Osteocyte (in vitro differentiated cells): Measurements from ENCODE around the gene CCM2. TPM values are rescaled to one million over a fixed set of nuclear protein-coding genes. Genes with fewer than 3 reads are reported as not detected.

Experiments
- DNase-seq: peaks from one replicate; pipeline ENCODE4 v3.0.0; 2021; ENCODE audit warnings: mixed read lengths; ENCODE audit not compliant: unreplicated experiment; ENCODE audit errors: extremely low spot score
- H3K27ac Mint-ChIP-seq: one replicate; pipeline ENCODE4 v1.8.0; 2021; ENCODE audit warnings: mild to moderate bottlenecking, mixed read lengths; ENCODE audit not compliant: unreplicated experiment
- H3K27me3 Mint-ChIP-seq: one replicate; pipeline ENCODE4 v1.8.0; 2021; ENCODE audit warnings: mixed read lengths; ENCODE audit not compliant: unreplicated experiment
- H3K36me3 Mint-ChIP-seq: one replicate; pipeline ENCODE4 v1.8.0; 2021; ENCODE audit warnings: mixed read lengths; ENCODE audit not compliant: unreplicated experiment
- H3K4me1 Mint-ChIP-seq: one replicate; pipeline ENCODE4 v1.8.0; 2021; ENCODE audit warnings: mixed read lengths; ENCODE audit not compliant: unreplicated experiment
- H3K4me3 Mint-ChIP-seq: one replicate; pipeline ENCODE4 v1.8.0; 2021; ENCODE audit warnings: mild to moderate bottlenecking, moderate library complexity, mixed read lengths; ENCODE audit not compliant: unreplicated experiment
- H3K9me3 Mint-ChIP-seq: one replicate; pipeline ENCODE4 v1.8.0; 2021; ENCODE audit warnings: mixed read lengths; ENCODE audit not compliant: unreplicated experiment
- CTCF ChIP-seq: fragments of 200-600 bp; sonication (generic); IDR thresholded peaks from 2 replicates; pipeline ENCODE4 v1.5.0; 2021; ENCODE audit warnings: antibody characterized with exemption, mild to moderate bottlenecking, moderate library complexity
- total RNA-seq: library from RNA; stranded (reverse); gene quantifications from 2 replicates; pipeline ENCODE4 v1.2.1, GENCODE V29; 2021

The CCM2 gene
- total RNA-seq, 1 donor from 2014 or later, result 42.3 TPM

GRCh38 chr7:45102785-45103712 is 103.0 kb downstream of the CCM2 start:
- DNase-seq, result no peak
- H3K36me3 Mint-ChIP-seq, result peaks cover 27% of the 10 kb centered on the region
- H3K27me3 Mint-ChIP-seq, result no peaks in the 10 kb centered on the region
- H3K27ac Mint-ChIP-seq, result no peak overlapping the region
- peaks cover 3% of the 10 kb centered on the region for H3K4me1 Mint-ChIP-seq
- no peak overlapping the region for H3K4me3 Mint-ChIP-seq
- TF ChIP-seq CTCF, result no peak
- H3K9me3 Mint-ChIP-seq, result no peaks in the 10 kb centered on the region

- Mint-ChIP-seq H3K9me3 (no peaks in the 10 kb centered on the region), H3K27ac (no peak overlapping the region), H3K36me3 (peaks cover 35% of the 10 kb centered on the region), H3K4me1 (peaks cover 5% of the 10 kb centered on the region), H3K4me3 (no peak overlapping the region), H3K27me3 (no peaks in the 10 kb centered on the region)
- no peak for TF ChIP-seq CTCF
- no peak for DNase-seq
Measured at GRCh38 chr7:45103958-45104843, 104.2 kb downstream of the CCM2 start.

GRCh38 chr7:45104844-45105587 is 105.0 kb downstream of the CCM2 start:
- TF ChIP-seq CTCF, result no peak
- H3K27ac Mint-ChIP-seq, result no peak overlapping the region
- no peaks in the 10 kb centered on the region for H3K27me3 Mint-ChIP-seq
- H3K9me3 Mint-ChIP-seq, result no peaks in the 10 kb centered on the region
- peaks cover 32% of the 10 kb centered on the region for H3K36me3 Mint-ChIP-seq
- peaks cover 7% of the 10 kb centered on the region for H3K4me1 Mint-ChIP-seq
- H3K4me3 Mint-ChIP-seq, result no peak overlapping the region
- no peak for DNase-seq

- H3K27ac Mint-ChIP-seq, result no peak overlapping the region
- H3K4me3 Mint-ChIP-seq, result no peak overlapping the region
- H3K27me3 Mint-ChIP-seq, result no peaks in the 10 kb centered on the region
- no peak for TF ChIP-seq CTCF
- peaks cover 12% of the 10 kb centered on the region for H3K4me1 Mint-ChIP-seq
- no peak for DNase-seq
- peaks cover 28% of the 10 kb centered on the region for H3K36me3 Mint-ChIP-seq
- H3K9me3 Mint-ChIP-seq, result no peaks in the 10 kb centered on the region
Measured at GRCh38 chr7:45105588-45106188, 105.7 kb downstream of the CCM2 start.
